Left forelimb (tissue), 1 donor: Measurements from ENCODE around the gene NAPB.

ENCODE experiments used
- DNase-seq: peaks from one replicate; pipeline ENCODE4 v3.0.0-alpha.2; 2018; ENCODE audit warnings: low spot score

The NAPB gene

DNA sequence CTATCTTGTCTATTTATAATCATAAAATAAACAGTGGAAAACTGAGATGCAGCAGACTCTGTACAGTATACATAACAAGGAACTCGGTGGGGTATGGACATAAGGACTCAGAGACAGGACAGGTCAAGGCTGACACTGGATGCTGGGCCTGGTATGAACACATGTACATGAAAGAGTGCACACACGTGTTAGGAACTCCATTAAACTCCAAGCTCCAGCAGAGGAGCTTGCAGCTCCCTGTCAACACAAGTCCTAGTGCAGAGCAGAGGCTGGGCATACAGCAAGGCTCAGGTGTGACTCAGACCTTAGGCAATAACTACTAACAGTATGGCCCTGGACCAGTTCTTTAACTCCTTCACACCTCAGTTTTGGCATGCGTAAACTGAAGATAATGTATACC, 17.1 kb downstream of the NAPB start:
- no peak for DNase-seq

DNA sequence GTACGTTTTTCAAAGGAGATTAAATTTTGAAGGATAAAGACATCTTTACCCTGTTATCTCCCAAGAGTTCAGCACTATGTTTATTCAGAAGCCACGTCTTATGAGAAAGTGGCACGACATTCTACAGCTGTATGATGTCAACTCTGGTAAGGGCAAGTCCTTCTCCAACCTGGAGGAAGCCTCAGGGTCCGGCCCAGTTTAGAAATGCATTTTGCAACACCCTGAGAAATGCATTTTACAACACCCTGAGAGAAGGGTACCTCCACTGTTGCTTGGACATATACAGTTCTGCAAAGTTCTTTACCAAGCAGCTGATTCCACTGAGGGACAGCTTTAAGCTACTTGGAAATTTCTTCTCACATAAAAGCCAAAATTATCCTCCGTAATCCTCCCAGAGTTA, 17.5 kb downstream of the NAPB start:
- DNase-seq, result no peak

DNA sequence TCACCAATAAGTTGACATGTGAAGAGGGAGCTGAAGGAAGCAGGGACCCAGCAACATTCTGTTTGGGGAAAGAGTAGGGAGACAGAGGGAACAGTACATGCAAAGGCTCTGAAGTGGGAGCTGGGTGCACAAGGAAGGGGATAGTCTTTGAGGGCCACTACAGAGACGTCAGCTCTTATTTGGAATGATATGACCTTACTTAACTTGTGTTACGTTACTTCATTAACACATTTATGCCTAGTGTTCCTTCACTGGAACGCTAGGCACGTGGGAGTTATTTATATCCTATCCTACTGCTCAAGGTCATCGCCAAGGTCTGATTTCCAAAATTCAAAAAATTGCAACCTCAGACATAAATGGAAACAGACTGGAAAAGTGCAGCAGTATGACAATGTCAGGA, 20.2 kb downstream of the NAPB start:
- no peak for DNase-seq

GRCh38 chr20:23399568-23400241, 21.6 kb downstream of the NAPB start:
- no peak for DNase-seq

DNA sequence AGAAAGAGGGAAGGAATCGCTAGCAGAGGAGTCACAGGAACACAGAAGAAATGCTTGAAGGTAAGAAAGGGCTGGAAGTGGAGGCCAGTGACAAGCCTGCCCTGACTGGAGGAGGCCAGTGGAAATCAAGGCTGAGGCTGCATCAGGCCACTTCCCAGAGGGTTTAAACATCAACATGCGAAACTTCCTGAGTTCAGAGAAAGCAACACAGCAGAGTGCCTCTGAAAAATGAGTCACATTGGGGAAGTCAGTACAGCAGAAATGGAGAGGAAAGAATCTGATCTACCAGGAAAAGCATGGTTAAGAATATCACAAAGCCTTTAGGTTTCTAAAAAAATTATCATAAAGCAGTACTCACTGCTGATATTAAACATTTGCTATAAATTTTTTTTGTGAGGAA, 23.3 kb downstream of the NAPB start:
- DNase-seq, result no peak

DNA sequence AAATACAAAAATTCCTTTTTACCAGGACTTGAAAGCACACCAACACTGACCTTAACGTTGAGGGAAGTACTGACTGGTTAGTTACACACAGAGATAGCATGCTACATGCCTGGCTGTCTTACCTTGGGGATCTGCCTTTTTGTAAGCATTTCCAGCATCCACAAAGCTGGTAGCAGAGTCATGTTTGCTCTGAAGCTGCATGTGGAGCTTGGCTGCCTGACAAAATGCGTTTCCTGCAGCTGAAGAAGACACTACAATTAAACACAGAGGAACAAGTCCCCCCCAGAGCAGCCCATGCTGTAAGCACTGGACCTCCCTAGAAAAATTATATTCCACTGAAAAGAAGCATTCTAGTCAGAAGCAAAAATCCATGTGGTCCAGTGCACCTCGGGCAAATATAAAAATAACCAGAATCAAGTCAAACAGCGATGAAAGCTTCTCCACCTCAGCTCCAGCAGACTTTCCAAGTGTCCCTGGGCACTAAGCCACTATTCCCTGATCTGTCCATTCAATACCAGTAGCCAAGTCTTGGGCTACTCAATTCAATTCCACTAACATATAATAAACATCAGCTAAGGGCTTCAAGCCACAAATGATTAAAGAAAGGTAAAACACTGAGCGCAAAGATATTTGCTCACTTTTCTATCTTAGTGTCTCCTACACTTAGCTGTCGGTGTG, 24.2 kb downstream of the NAPB start:
- DNase-seq, result no peak

- DNase-seq, result no peak
Measured at GRCh38 chr20:23393996-23394775, 27.1 kb downstream of the NAPB start.

DNA sequence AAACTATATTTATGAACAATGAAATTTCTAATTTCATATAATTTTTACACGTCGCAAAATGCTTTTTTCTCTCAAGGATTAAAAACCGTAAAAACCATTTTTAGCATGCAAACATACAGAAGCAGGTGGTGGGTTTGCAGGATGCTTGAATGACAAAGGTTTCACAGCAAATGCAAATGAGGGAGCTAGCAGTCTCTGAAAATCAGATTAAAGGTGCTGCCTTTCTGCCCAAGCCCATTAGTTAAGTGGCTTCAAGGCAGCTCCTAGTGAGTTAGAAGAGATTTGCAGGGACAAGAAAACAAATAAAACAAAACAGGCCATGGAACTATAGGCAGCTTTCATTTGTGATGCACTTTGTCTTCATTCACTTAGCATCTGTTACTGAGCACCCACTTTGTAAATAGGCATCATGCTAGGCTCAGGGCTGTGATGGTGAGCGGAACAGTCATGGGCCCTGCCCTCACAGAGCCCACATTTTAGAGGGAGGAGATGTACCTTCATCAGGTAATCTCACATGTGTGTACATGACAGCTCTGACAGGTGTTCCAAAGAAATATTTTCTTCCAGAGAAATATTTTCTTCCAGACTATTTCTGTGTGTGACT, 29.5 kb downstream of the NAPB start:
- no peak for DNase-seq

DNA sequence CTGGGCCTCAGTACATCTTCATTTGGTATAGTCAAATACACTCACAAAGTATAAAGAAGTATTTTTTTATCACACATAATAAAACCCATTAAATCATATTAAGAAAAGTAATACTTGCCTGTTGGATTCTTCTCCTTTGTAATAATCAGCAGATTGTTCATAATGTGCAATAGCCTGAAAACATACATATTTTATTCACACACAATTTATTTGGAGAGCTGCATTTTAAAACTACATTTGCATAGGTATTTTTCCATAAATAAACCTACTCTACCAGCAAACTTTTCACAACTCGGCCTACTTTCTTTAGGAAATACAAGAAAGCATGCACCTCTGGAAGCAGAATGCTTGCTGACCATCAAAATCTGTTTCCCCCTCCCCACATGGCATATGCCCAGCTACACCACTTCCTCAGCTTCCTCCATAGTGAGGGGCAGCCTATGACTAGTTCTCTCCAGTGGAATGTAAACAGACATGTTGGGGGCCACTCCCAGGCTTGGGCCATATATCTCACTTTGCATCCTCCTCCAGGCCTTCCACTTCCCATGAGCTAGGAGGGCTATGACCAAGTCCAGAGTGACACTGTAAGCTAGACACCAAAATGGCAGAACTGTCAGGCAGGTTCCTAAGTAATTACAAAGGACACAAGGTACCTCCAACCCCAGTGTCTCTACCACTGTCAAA, 31.1 kb downstream of the NAPB start:
- no peak for DNase-seq

- DNase-seq, result no peak
Measured at GRCh38 chr20:23387118-23387443, 34.2 kb downstream of the NAPB start.

GRCh38 chr20:23386304-23387117, 34.8 kb downstream of the NAPB start:
- DNase-seq, result no peak

GRCh38 chr20:23381876-23382275, 39.4 kb downstream of the NAPB start:
- DNase-seq, result no peak

- no peak for DNase-seq
Measured at GRCh38 chr20:23379772-23380171, 41.5 kb downstream of the NAPB start.

DNA sequence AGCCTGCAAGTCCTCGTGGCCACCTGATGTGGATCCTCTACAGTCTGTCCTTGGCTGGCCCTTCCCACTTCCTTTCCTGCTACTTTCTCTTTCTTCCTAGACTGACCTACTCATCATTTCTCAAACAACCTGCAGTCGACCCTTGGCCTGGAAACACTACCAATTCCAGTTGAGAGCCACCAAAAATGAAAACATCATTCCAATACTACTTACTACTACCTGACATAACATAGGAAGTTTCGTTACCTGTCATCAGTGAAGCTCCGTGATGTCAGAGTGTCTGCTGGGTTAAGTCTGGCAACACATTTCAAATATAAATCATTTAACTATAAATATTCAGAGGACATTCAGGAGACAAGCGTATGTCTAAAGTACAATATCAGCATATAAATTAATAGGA, 45.5 kb downstream of the NAPB start:
- no peak for DNase-seq

- no peak for DNase-seq
Measured at GRCh38 chr20:23374441-23374840, 46.8 kb downstream of the NAPB start.

DNA sequence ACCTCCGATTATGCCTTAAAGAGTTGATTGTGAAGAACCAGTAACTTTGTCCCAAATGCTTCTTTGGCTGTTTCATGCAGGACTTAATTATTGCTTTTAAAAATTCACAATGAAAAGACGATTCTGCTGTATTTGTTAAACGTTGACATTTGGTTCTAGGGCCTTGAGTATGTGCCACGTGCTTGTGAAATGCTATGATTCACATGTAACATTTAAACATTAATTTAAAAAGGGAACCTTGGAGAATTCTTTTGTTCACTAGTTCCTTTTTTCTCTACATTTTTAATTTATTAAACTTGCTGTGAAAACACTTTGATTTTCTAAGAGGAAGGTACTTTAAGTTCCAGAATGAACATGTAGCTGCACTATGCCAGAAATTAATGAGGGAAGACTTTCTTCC, 49.8 kb downstream of the NAPB start:
- DNase-seq, result no peak

- DNase-seq, result no peak
Measured at GRCh38 chr20:23370873-23371272, 50.4 kb downstream of the NAPB start.

- no peak for DNase-seq
Measured at GRCh38 chr20:23370274-23370673, 51.0 kb downstream of the NAPB start.

GRCh38 chr20:23369072-23369823, 52.0 kb downstream of the NAPB start:
- no peak for DNase-seq

DNA sequence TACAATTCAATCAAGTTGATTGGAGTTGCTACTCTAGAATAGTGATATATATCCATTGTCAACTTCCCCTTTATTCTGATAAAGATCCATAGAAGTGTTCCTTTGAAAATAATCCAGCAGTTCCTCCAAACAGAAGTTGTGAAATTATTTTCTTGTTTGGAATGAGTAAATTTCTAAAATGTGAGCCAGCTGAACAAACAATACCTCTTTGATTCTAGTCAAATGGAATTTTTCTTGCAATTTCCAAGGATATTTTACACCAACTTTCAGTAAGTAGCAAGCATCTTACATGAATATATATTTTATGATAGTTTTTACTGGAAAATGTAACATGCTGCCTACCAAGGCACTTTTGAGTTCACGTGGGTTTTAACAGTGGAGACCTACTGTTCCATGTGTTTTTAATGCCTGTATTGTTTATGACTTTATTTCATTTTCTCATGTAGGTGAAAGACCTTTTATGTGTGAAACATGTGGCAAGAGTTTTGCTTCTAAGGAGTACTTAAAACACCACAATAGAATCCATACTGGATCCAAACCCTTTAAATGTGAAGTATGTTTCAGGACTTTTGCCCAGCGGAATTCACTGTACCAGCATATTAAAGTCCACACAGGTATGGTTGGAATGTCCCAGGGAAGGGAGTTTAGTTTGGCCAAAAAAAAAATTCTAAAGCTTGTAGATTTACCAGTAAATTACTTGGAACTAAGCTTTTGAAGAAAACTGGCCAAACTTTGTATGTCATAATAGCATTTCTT, 52.8 kb downstream of the NAPB start:
- DNase-seq, result no peak
